Measurements from ENCODE around the gene LSM7.

LSM7 gene

GRCh38 chr19:2336528-2337328, 8.3 kb upstream of the LSM7 start:
- DNase-seq = no peak

- DNase-seq = no peak
Observed at GRCh38 chr19:2335848-2336247, 7.5 kb upstream of the LSM7 start.

GRCh38 chr19:2334986-2335846, 6.8 kb upstream of the LSM7 start:
- DNase-seq = no peak

DNA sequence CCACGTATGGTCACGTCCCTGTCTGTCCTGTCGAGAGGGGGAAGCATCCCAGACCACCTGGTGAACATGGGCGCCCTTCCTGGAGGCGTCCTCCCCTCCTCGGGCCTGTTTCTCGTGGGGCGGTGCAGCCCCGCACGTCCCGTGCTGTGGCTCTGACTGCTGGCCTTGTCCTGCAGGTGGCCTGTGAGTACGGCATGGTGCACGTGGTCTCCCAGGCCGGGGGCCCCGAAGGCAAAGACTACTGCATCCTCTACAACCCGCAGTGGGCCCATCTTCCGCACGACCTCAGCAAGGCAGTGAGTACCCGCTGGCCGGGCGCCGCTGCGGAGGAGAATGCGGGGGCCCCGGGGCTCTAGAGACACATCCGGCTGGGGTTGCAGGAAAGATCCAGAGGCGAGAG, 6.0 kb upstream of the LSM7 start:
- no peak for DNase-seq

- DNase-seq = no peak
Observed at GRCh38 chr19:2333807-2334211, 5.4 kb upstream of the LSM7 start.

GRCh38 chr19:2333027-2333806, 4.8 kb upstream of the LSM7 start:
- peak; percentile 94 for DNase-seq

GRCh38 chr19:2332341-2333026, 4.1 kb upstream of the LSM7 start:
- DNase-seq = no peak

GRCh38 chr19:2331601-2332246, 3.3 kb upstream of the LSM7 start:
- DNase-seq = no peak

DNA sequence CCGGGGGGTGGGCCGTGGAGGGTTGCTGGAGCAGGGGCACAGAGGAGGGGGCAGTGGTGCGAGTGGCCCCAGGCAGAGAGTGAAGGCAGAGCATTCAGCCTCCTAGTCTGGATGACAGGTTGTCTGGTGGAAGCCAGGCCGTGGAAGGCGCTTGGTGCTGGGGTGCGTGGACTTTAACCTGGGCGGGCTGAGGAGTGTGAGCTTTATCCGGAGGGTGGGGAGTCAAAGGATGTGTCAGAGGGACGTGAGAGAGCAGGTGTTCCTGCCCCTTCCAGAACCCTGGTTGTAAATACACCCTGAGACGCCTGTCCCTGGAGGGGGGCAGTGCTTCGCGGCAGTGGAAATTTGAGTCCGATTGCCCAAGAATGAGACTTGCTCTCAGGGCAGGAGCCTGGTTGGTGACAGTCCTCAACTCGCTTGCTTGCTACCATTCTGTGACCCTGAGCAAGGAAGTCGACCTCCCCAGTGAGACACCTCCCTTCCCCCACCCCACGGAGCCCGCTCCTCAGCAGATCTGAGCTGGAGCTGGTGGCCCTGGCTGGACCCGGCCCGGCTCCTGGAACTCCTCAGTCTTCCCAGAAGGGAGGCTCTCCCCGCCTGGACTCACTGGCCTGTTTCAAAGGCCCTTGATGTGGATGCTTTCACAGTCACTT, 2.4 kb upstream of the LSM7 start:
- DNase-seq = peak; percentile 17

DNA sequence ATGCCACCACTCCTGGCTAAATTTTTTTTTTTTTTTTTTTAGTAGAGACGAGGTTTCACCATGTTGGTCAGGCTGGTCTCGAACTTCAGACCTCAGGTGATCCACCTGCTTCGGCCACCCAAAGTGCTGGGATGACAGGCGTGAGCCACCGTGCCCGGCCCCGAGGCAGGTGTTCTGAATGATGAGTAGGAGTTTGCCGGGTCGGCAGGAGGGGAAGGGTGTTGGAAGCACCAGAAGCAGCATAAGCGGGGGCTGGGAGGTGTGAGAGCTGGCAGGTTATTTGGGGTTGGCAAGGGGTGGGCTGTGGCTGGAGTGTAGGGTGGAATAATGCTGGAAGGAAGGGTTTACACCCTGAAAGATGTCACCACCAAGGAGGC, 1.9 kb upstream of the LSM7 start:
- DNase-seq = no peak

- DNase-seq = no peak
Observed at GRCh38 chr19:2329501-2329916, 1.1 kb upstream of the LSM7 start.

DNA sequence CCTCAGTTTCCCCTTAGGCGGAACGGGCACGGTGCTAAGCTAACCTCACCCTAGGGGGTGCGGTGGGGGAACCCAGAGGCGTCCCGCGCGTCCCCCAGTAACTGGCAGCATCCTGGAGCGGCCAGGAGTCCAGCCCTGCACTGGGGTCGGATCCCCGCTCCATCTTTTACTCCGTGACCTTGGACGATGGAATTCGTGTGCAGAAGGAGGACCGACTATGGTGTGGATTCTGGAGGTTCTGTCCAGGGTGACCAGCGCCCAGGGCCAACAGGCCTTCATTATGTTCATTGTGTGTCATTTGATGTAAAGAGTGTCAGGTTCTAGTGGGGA, 728 bp upstream of the LSM7 start:
- no peak for DNase-seq

- peak; percentile 78 for DNase-seq
Observed at GRCh38 chr19:2327773-2328400, 499 bp downstream of the LSM7 start.

GRCh38 chr19:2326699-2327360, 1.6 kb downstream of the LSM7 start:
- DNase-seq = no peak

GRCh38 chr19:2325281-2326046, 2.9 kb downstream of the LSM7 start:
- DNase-seq = no peak

GRCh38 chr19:2324220-2324948, 4.0 kb downstream of the LSM7 start:
- no peak for DNase-seq

DNA sequence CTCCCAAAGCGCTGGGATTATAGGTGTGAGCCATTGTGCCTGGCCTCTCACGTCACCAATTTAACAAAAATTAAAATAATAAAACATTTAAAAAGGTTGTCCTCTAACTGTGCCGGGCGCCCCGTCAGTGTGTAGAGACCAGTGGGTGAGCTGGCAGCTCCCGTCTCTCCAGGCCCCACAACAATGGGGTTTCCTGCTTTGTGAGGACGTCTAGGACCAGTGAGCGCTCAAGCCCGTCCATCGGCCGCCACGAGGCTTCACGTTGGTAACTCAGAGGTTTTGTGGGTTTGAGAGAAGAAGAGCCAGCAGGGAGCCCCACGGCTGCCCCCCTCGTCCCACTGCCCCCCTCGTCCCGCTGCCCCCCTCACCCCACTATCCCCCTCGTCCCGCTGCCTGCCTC, 4.7 kb downstream of the LSM7 start:
- DNase-seq = no peak

- DNase-seq = no peak
Observed at GRCh38 chr19:2321565-2322283, 6.7 kb downstream of the LSM7 start.

DNA sequence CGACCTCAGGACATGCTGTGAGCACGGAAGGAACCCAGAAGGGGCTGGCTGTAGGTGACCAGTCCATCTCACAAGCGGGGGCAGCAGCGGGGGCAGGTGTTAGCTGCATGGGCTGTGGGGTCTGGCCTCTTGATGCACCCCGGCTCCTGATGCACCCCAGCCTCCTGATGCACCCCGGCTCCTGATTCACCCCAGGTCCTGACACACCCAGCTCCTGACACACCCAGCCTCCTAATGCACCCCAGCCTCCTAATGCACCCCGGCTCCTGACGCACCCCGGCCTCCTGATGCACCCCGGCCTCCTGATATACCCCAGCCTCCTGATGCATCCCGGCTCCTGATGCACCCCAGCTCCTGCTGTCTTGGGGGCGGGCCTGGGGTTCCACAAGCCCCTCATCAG, 7.4 kb downstream of the LSM7 start:
- no peak for DNase-seq
